ENCODE measurements around the gene DDB1. TPM values are rescaled to one million over a fixed set of nuclear protein-coding genes. Genes with fewer than 3 reads are reported as not detected.

Gene DDB1
- total and polyA plus RNA-seq, 2 of the 4 experiments (the other 2 are of a cell fraction): 221 to 412 TPM

DNA sequence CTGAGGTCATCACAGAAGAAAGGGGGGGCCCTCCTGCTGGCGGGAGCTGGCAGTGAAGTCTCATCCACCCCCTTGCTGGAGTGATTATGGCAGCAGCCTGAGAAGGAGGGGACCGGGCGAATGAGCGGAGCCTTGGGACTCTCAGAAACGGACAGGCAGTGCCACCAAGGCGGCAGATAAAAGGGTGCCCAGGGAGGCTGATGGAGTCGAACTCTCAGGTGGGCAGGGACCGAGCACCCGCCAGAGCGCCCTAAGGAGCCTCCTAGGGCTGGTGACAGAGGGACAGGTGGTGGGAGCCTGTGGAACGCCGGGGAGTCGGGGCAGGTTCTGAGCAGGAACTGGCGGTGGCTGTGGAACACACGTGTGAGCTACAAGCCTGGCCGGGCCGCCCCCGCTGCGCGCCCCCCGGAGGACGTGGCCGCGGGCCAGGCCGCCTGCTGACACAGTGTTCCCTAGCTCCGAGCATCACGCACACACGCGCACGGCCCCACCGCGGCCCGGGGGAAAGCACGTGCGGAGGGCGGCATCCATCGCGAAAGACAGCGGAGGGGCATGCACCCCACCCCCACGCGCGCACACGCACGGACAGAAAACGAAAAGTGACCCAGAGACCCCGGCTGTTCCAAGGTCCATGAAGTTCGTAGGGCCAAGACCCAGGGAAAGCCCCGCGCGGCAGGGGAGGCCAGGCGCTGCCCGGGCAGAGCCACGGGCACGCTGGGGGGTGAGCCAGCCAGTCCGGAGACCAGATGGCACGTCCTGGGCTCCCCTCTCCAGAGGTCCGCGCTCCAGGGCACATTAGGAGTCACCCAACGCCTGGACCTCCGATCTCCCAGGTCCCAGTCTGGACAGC is 38.8 kb downstream of the DDB1 start:
- Histone ChIP-seq H3K4me3 (ENCODE audit: insufficient read depth, low read depth, low read length) (peak overlapping the region; percentile 48), H3K4me2 (ENCODE audit: low read depth, low read length) (peak overlapping the region; percentile 96), H3K4me1 (ENCODE audit: control insufficient read depth, insufficient read depth, low read length) (peaks cover 16% of the 10 kb centered on the region), H3K9me3 (ENCODE audit: control insufficient read depth, insufficient read depth, low read length) (no peaks in the 10 kb centered on the region), H4K91ac (ENCODE audit: insufficient read depth, low read depth, low read length) (peak overlapping the region; percentile 49; the same call in 1 of the 2 replicates), H3K27ac (ENCODE audit: insufficient read depth, low read length) (peak overlapping the region; percentile 23), H2BK15ac (ENCODE audit: low read depth, low read length) (no peak overlapping the region), H3K23ac (ENCODE audit: low read depth, low read length) (peak overlapping the region; percentile 67; the same call in 1 of the 2 replicates), H3K4ac (ENCODE audit: low read depth, low read length) (peak overlapping the region; percentile 52), H2BK120ac (ENCODE audit: low read depth, low read length) (peak overlapping the region; percentile 19; the same call in 1 of the 2 replicates), H3K18ac (ENCODE audit: low read depth, low read length) (peak overlapping the region; percentile 48; the same call in 1 of the 2 replicates), H4K20me1 (ENCODE audit: insufficient read depth, low read length) (peaks cover 13% of the 10 kb centered on the region; the same call in 1 of the 2 replicates), H3K36me3 (ENCODE audit: control insufficient read depth, insufficient read depth, low read length) (peaks cover 6% of the 10 kb centered on the region), H2AK9ac (replicated peaks; ENCODE audit: low read depth, low read length, poor library complexity) (peak overlapping the region; percentile 98), H2AFZ (replicated peaks; ENCODE audit: low read length, poor library complexity) (peak overlapping the region; percentile 92), H3K56ac (ENCODE audit: extremely low read depth, insufficient read depth, low read length) (no peak overlapping the region), H2BK20ac (ENCODE audit: low read depth, low read length) (no peak overlapping the region), H3K9me1 (ENCODE audit: insufficient read depth, low read length) (peaks cover 12% of the 10 kb centered on the region), H4K8ac (ENCODE audit: low read depth in 2 of 2, low read length in 2 of 2) (peak overlapping the region in 1 of 2 experiments; percentile 80; a peak in 2 of 4 replicates), H3K27me3 (ENCODE audit: control insufficient read depth, insufficient read depth, low read length) (peaks cover 2% of the 10 kb centered on the region; the same call in 1 of the 2 replicates), H3K9ac (ENCODE audit: low read depth, low read length) (peak overlapping the region; percentile 80), H3K14ac (replicated peaks; ENCODE audit: low read depth, low read length) (peak overlapping the region; percentile 81), H3K79me1 (ENCODE audit: low read depth in 1 of 2, low read length in 2 of 2) (peaks cover 0 to 4% of the 10 kb centered on the region in 2 experiments; a peak in 2 of 4 replicates), H2AK5ac (ENCODE audit: low read depth, low read length) (peak overlapping the region; percentile 50; the same call in 1 of the 2 replicates), H4K5ac (ENCODE audit: low read depth, low read length) (peak overlapping the region; percentile 21; the same call in 1 of the 2 replicates), H2BK5ac (ENCODE audit: low read depth, low read length, poor library complexity, severe bottlenecking) (peak overlapping the region; percentile 2)
- ChIA-PET CTCF (interaction anchor here (1.0 to 1.6 kb wide), 3 partner anchors 36 to 69 kb away, joined by 3 to 7 read pairs (median 4); no protein-coding TSS in a partner anchor), POLR2A (ENCODE audit: unreplicated experiment) (interaction anchor here (0.6 kb wide), 1 partner anchor 10 kb away, joined by 8 read pairs; no protein-coding TSS in a partner anchor)
- intact Hi-C loops (cut with micrococcal nuclease): loop anchor here (1.0 kb wide), 1 partner anchor 40 kb away; no protein-coding TSS in a partner anchor
- dilution Hi-C loops (cut with HindIII; ENCODE audit: low sequenced_read_pairs, unreplicated experiment): no loop called here
- 3% methylated on average over 29 of the region's 60 CpGs; no CpG with 5 or more reads in 1 of the 2 experiments for WGBS, 2 experiments (ENCODE audit: extremely low coverage in 2 of 2, insufficient read length in 1 of 2)
- in situ Hi-C loops (cut with MboI; ENCODE audit: low sequenced_read_pairs): no loop called here
- BruUV-seq (replicated peaks): no TSS peak
- ATAC-seq (ENCODE audit: low read depth) (peak; percentile 38), DNase-seq (peak; percentile 48)
- no peak for TF ChIP-seq RFX5 (IDR thresholded peaks at IDR 0.05; ENCODE audit: low read depth, low read length)
- peak; percentile 95 for TF ChIP-seq BHLHE40 (IDR thresholded peaks at IDR 0.05; ENCODE audit: low read depth, low read length)
- TF ChIP-seq MAFK (IDR thresholded peaks at IDR 0.05; ENCODE audit: low read depth, low read length): no peak
- TF ChIP-seq SMC3 (IDR thresholded peaks at IDR 0.05; ENCODE audit: low read depth, low read length): no peak
- no peak for TF ChIP-seq CHD1 (IDR thresholded peaks at IDR 0.05; ENCODE audit: low read depth, low read length)
- TF ChIP-seq, protein P1, sequence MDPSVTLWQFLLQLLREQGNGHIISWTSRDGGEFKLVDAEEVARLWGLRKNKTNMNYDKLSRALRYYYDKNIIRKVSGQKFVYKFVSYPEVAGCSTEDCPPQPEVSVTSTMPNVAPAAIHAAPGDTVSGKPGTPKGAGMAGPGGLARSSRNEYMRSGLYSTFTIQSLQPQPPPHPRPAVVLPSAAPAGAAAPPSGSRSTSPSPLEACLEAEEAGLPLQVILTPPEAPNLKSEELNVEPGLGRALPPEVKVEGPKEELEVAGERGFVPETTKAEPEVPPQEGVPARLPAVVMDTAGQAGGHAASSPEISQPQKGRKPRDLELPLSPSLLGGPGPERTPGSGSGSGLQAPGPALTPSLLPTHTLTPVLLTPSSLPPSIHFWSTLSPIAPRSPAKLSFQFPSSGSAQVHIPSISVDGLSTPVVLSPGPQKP (IDR thresholded peaks at IDR 0.05; ENCODE audit: borderline replicate concordance, low read depth, low read length): no peak
- no peak for TF ChIP-seq CEBPB (IDR thresholded peaks at IDR 0.05; ENCODE audit: low read depth, low read length)
- no peak for TF ChIP-seq RAD21 (IDR thresholded peaks at IDR 0.05; ENCODE audit: low read length)
- TF ChIP-seq, protein P2, sequence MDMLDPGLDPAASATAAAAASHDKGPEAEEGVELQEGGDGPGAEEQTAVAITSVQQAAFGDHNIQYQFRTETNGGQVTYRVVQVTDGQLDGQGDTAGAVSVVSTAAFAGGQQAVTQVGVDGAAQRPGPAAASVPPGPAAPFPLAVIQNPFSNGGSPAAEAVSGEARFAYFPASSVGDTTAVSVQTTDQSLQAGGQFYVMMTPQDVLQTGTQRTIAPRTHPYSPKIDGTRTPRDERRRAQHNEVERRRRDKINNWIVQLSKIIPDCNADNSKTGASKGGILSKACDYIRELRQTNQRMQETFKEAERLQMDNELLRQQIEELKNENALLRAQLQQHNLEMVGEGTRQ (IDR thresholded peaks at IDR 0.05; ENCODE audit: low read depth, low read length): no peak
- no peak for TF ChIP-seq NFE2L2 (IDR thresholded peaks at IDR 0.05; ENCODE audit: low read depth, low read length)
- peak; percentile 88 for TF ChIP-seq MXI1 (IDR thresholded peaks at IDR 0.05; ENCODE audit: borderline replicate concordance, low read depth, low read length)
- TF ChIP-seq FOS (IDR thresholded peaks at IDR 0.05; ENCODE audit: low read depth, low read length): no peak
